Activated naive CD8-positive, alpha-beta T cell (primary cell): ENCODE results near the gene CLDN17.

Experiments
- H3K27ac Mint-ChIP-seq: one replicate; pipeline ENCODE4 v1.8.0; 2021; ENCODE audit warnings: mixed read lengths
- H3K27me3 Mint-ChIP-seq: one replicate; pipeline ENCODE4 v1.8.0; 2021; ENCODE audit warnings: mixed read lengths
- H3K36me3 Mint-ChIP-seq: one replicate; pipeline ENCODE4 v1.8.0; 2021; ENCODE audit warnings: mixed read lengths
- H3K4me1 Mint-ChIP-seq: one replicate; pipeline ENCODE4 v1.8.0; 2021; ENCODE audit warnings: low read depth, mixed read lengths
- H3K4me3 Mint-ChIP-seq: one replicate; pipeline ENCODE4 v1.8.0; 2021; ENCODE audit warnings: mild to moderate bottlenecking, mixed read lengths
- H3K9me3 Mint-ChIP-seq: one replicate; pipeline ENCODE4 v1.8.0; 2021; ENCODE audit warnings: low read depth, mixed read lengths

Gene CLDN17

GRCh38 chr21:30166705-30167104 is at the start of gene CLDN17:
TSS of gene CLDN17 (minus strand) at chr21:30166805. CDS start at chr21:30166617, 188 bp downstream.
- Mint-ChIP-seq H3K4me3 (no peak within 1 kb of the TSS), H3K36me3 (no peaks in the 10 kb centered on the region), H3K27me3 (no peaks in the 10 kb centered on the region), H3K9me3 (no peaks in the 10 kb centered on the region), H3K4me1 (no peaks in the 10 kb centered on the region), H3K27ac (no peak within 1 kb of the TSS)

GRCh38 chr21:30216041-30216723 is 49.6 kb upstream of the CLDN17 start, which contains the start of gene CLDN8:
TSS of gene CLDN8 (minus strand) at chr21:30216097. CDS start at chr21:30215925, 172 bp downstream.
- no peak within 1 kb of the TSS for H3K4me3 Mint-ChIP-seq
- H3K4me1 Mint-ChIP-seq: no peaks in the 10 kb centered on the region
- H3K9me3 Mint-ChIP-seq: no peaks in the 10 kb centered on the region
- H3K36me3 Mint-ChIP-seq: no peaks in the 10 kb centered on the region
- peaks cover 3% of the 10 kb centered on the region for H3K27me3 Mint-ChIP-seq
- no peak within 1 kb of the TSS for H3K27ac Mint-ChIP-seq

GRCh38 chr21:30211071-30211470 is 44.5 kb upstream of the CLDN17 start:
- peaks cover 4% of the 10 kb centered on the region for H3K9me3 Mint-ChIP-seq
- no peaks in the 10 kb centered on the region for H3K27me3 Mint-ChIP-seq

GRCh38 chr21:30209601-30210000 is 43.0 kb upstream of the CLDN17 start:
- Mint-ChIP-seq H3K4me3 (no peak overlapping the region), H3K9me3 (peaks cover 4% of the 10 kb centered on the region), H3K36me3 (no peaks in the 10 kb centered on the region), H3K4me1 (no peaks in the 10 kb centered on the region), H3K27me3 (peaks cover 1% of the 10 kb centered on the region), H3K27ac (no peak overlapping the region)

More at GRCh38 chr21:30211071-30211470, 44.5 kb upstream of the CLDN17 start:
- Mint-ChIP-seq H3K4me3 (no peak overlapping the region), H3K27ac (no peak overlapping the region), H3K4me1 (no peaks in the 10 kb centered on the region), H3K36me3 (no peaks in the 10 kb centered on the region)

GRCh38 chr21:30207252-30207579 is 40.6 kb upstream of the CLDN17 start:
- H3K27ac Mint-ChIP-seq: no peak overlapping the region
- H3K4me1 Mint-ChIP-seq: no peaks in the 10 kb centered on the region
- peaks cover 4% of the 10 kb centered on the region for H3K9me3 Mint-ChIP-seq
- H3K36me3 Mint-ChIP-seq: no peaks in the 10 kb centered on the region
- H3K4me3 Mint-ChIP-seq: no peak overlapping the region
- peaks cover 2% of the 10 kb centered on the region for H3K27me3 Mint-ChIP-seq

- Mint-ChIP-seq H3K36me3 (no peaks in the 10 kb centered on the region), H3K4me3 (no peak overlapping the region), H3K27ac (no peak overlapping the region), H3K27me3 (peaks cover 2% of the 10 kb centered on the region), H3K9me3 (peaks cover 4% of the 10 kb centered on the region), H3K4me1 (no peaks in the 10 kb centered on the region)
These were observed 40.1 kb upstream of the CLDN17 start for GRCh38 chr21:30206551-30207251.

- no peak overlapping the region for H3K4me3 Mint-ChIP-seq
- peaks cover 1% of the 10 kb centered on the region for H3K27me3 Mint-ChIP-seq
- no peaks in the 10 kb centered on the region for H3K36me3 Mint-ChIP-seq
- H3K27ac Mint-ChIP-seq: no peak overlapping the region
- no peaks in the 10 kb centered on the region for H3K4me1 Mint-ChIP-seq
- peaks cover 7% of the 10 kb centered on the region for H3K9me3 Mint-ChIP-seq
These were observed 33.4 kb upstream of the CLDN17 start for GRCh38 chr21:30200000-30200399.

- Mint-ChIP-seq H3K4me3 (no peak overlapping the region), H3K4me1 (no peaks in the 10 kb centered on the region), H3K36me3 (no peaks in the 10 kb centered on the region), H3K9me3 (no peaks in the 10 kb centered on the region), H3K27ac (no peak overlapping the region), H3K27me3 (peaks cover 1% of the 10 kb centered on the region)
These were observed 28.2 kb upstream of the CLDN17 start for GRCh38 chr21:30194701-30195299.

GRCh38 chr21:30193201-30193600 is 26.6 kb upstream of the CLDN17 start:
- no peaks in the 10 kb centered on the region for H3K36me3 Mint-ChIP-seq
- no peak overlapping the region for H3K27ac Mint-ChIP-seq
- H3K9me3 Mint-ChIP-seq: no peaks in the 10 kb centered on the region
- H3K4me1 Mint-ChIP-seq: no peaks in the 10 kb centered on the region
- no peak overlapping the region for H3K4me3 Mint-ChIP-seq
- peaks cover 1% of the 10 kb centered on the region for H3K27me3 Mint-ChIP-seq

- H3K27me3 Mint-ChIP-seq: peaks cover 1% of the 10 kb centered on the region
- no peak overlapping the region for H3K27ac Mint-ChIP-seq
- no peaks in the 10 kb centered on the region for H3K9me3 Mint-ChIP-seq
- no peak overlapping the region for H3K4me3 Mint-ChIP-seq
- no peaks in the 10 kb centered on the region for H3K4me1 Mint-ChIP-seq
- no peaks in the 10 kb centered on the region for H3K36me3 Mint-ChIP-seq
These were observed 23.9 kb upstream of the CLDN17 start for GRCh38 chr21:30190554-30190953.

GRCh38 chr21:30189773-30190172 is 23.2 kb upstream of the CLDN17 start:
- Mint-ChIP-seq H3K27me3 (peaks cover 1% of the 10 kb centered on the region), H3K4me3 (no peak overlapping the region), H3K4me1 (no peaks in the 10 kb centered on the region), H3K9me3 (no peaks in the 10 kb centered on the region), H3K36me3 (no peaks in the 10 kb centered on the region), H3K27ac (no peak overlapping the region)

- Mint-ChIP-seq H3K4me3 (no peak overlapping the region), H3K27ac (no peak overlapping the region), H3K27me3 (no peaks in the 10 kb centered on the region), H3K9me3 (no peaks in the 10 kb centered on the region), H3K4me1 (no peaks in the 10 kb centered on the region), H3K36me3 (no peaks in the 10 kb centered on the region)
These were observed 19.6 kb upstream of the CLDN17 start for GRCh38 chr21:30186242-30186641.

GRCh38 chr21:30168086-30168485 is 1.5 kb upstream of the CLDN17 start:
- no peaks in the 10 kb centered on the region for H3K27me3 Mint-ChIP-seq
- H3K27ac Mint-ChIP-seq: no peak overlapping the region
- H3K4me1 Mint-ChIP-seq: no peaks in the 10 kb centered on the region
- H3K9me3 Mint-ChIP-seq: no peaks in the 10 kb centered on the region
- no peaks in the 10 kb centered on the region for H3K36me3 Mint-ChIP-seq
- H3K4me3 Mint-ChIP-seq: no peak overlapping the region

- no peak overlapping the region for H3K4me3 Mint-ChIP-seq
- H3K4me1 Mint-ChIP-seq: no peaks in the 10 kb centered on the region
- H3K36me3 Mint-ChIP-seq: no peaks in the 10 kb centered on the region
- no peak overlapping the region for H3K27ac Mint-ChIP-seq
- no peaks in the 10 kb centered on the region for H3K27me3 Mint-ChIP-seq
- no peaks in the 10 kb centered on the region for H3K9me3 Mint-ChIP-seq
These were observed 434 bp downstream of the CLDN17 start for GRCh38 chr21:30166171-30166570.

GRCh38 chr21:30164796-30165195 is 1.8 kb downstream of the CLDN17 start:
- H3K9me3 Mint-ChIP-seq: no peaks in the 10 kb centered on the region
- no peaks in the 10 kb centered on the region for H3K4me1 Mint-ChIP-seq
- no peaks in the 10 kb centered on the region for H3K36me3 Mint-ChIP-seq
- H3K27ac Mint-ChIP-seq: no peak overlapping the region
- H3K27me3 Mint-ChIP-seq: no peaks in the 10 kb centered on the region
- H3K4me3 Mint-ChIP-seq: no peak overlapping the region
